Osteocyte (in vitro differentiated cells): ENCODE measurements around the gene SLC8A1. TPM values are rescaled to one million over a fixed set of nuclear protein-coding genes. Genes with fewer than 3 reads are reported as not detected.

Experiments
- DNase-seq: peaks from one replicate; pipeline ENCODE4 v3.0.0; 2021; ENCODE audit warnings: mixed read lengths; ENCODE audit not compliant: unreplicated experiment; ENCODE audit errors: extremely low spot score
- H3K27ac Mint-ChIP-seq: one replicate; pipeline ENCODE4 v1.8.0; 2021; ENCODE audit warnings: mild to moderate bottlenecking, mixed read lengths; ENCODE audit not compliant: unreplicated experiment
- H3K27me3 Mint-ChIP-seq: one replicate; pipeline ENCODE4 v1.8.0; 2021; ENCODE audit warnings: mixed read lengths; ENCODE audit not compliant: unreplicated experiment
- H3K36me3 Mint-ChIP-seq: one replicate; pipeline ENCODE4 v1.8.0; 2021; ENCODE audit warnings: mixed read lengths; ENCODE audit not compliant: unreplicated experiment
- H3K4me1 Mint-ChIP-seq: one replicate; pipeline ENCODE4 v1.8.0; 2021; ENCODE audit warnings: mixed read lengths; ENCODE audit not compliant: unreplicated experiment
- H3K4me3 Mint-ChIP-seq: one replicate; pipeline ENCODE4 v1.8.0; 2021; ENCODE audit warnings: mild to moderate bottlenecking, moderate library complexity, mixed read lengths; ENCODE audit not compliant: unreplicated experiment
- H3K9me3 Mint-ChIP-seq: one replicate; pipeline ENCODE4 v1.8.0; 2021; ENCODE audit warnings: mixed read lengths; ENCODE audit not compliant: unreplicated experiment
- CTCF ChIP-seq: fragments of 200-600 bp; sonication (generic); IDR thresholded peaks from 2 replicates; pipeline ENCODE4 v1.5.0; 2021; ENCODE audit warnings: antibody characterized with exemption, mild to moderate bottlenecking, moderate library complexity
- total RNA-seq: library from RNA; stranded (reverse); gene quantifications from 2 replicates; pipeline ENCODE4 v1.2.1, GENCODE V29; 2021

The SLC8A1 gene
- total RNA-seq, 1 donor from 2014 or later: 17.3 TPM

- no peak for TF ChIP-seq CTCF
- Mint-ChIP-seq H3K4me3 (no peak overlapping the region), H3K36me3 (no peaks in the 10 kb centered on the region), H3K27ac (no peak overlapping the region), H3K27me3 (no peaks in the 10 kb centered on the region), H3K9me3 (no peaks in the 10 kb centered on the region), H3K4me1 (peaks cover 10% of the 10 kb centered on the region)
- DNase-seq: no peak
Observed at GRCh38 chr2:40406485-40407289, 45.2 kb downstream of the SLC8A1 start.

- no peak for DNase-seq
- no peak overlapping the region for H3K27ac Mint-ChIP-seq
Observed at GRCh38 chr2:40405465-40405864, 46.4 kb downstream of the SLC8A1 start.

GRCh38 chr2:40404517-40404916 lies 47.4 kb downstream of the SLC8A1 start:
- H3K4me1 Mint-ChIP-seq: peaks cover 26% of the 10 kb centered on the region
- H3K27ac Mint-ChIP-seq: no peak overlapping the region
- H3K36me3 Mint-ChIP-seq: no peaks in the 10 kb centered on the region
- no peak for TF ChIP-seq CTCF
- H3K4me3 Mint-ChIP-seq: no peak overlapping the region
- no peaks in the 10 kb centered on the region for H3K9me3 Mint-ChIP-seq
- DNase-seq: no peak
- H3K27me3 Mint-ChIP-seq: no peaks in the 10 kb centered on the region

More at GRCh38 chr2:40405465-40405864, 46.4 kb downstream of the SLC8A1 start:
- Mint-ChIP-seq H3K9me3 (no peaks in the 10 kb centered on the region), H3K4me1 (peaks cover 19% of the 10 kb centered on the region), H3K27me3 (no peaks in the 10 kb centered on the region), H3K36me3 (no peaks in the 10 kb centered on the region), H3K4me3 (no peak overlapping the region)
- no peak for TF ChIP-seq CTCF

GRCh38 chr2:40403233-40403836 lies 48.6 kb downstream of the SLC8A1 start:
- Mint-ChIP-seq H3K4me1 (peaks cover 28% of the 10 kb centered on the region), H3K27ac (no peak overlapping the region), H3K27me3 (no peaks in the 10 kb centered on the region), H3K36me3 (no peaks in the 10 kb centered on the region), H3K4me3 (no peak overlapping the region), H3K9me3 (no peaks in the 10 kb centered on the region)
- no peak for TF ChIP-seq CTCF
- DNase-seq: no peak

- no peak for TF ChIP-seq CTCF
- no peak overlapping the region for H3K4me3 Mint-ChIP-seq
- peaks cover 28% of the 10 kb centered on the region for H3K4me1 Mint-ChIP-seq
- DNase-seq: no peak
- no peaks in the 10 kb centered on the region for H3K9me3 Mint-ChIP-seq
- no peak overlapping the region for H3K27ac Mint-ChIP-seq
- H3K27me3 Mint-ChIP-seq: no peaks in the 10 kb centered on the region
- H3K36me3 Mint-ChIP-seq: no peaks in the 10 kb centered on the region
Observed at GRCh38 chr2:40401896-40402295, 50.0 kb downstream of the SLC8A1 start.
